Measurements from ENCODE around the gene CLEC17A.

GRCh38 chr19:14565298-14565679, 17.6 kb upstream of the CLEC17A start:
- no peak for TF ChIP-seq CTCF (IDR thresholded peaks at IDR 0.05; ENCODE audit: poor library complexity)
- no peak for TF ChIP-seq EZH2 (IDR thresholded peaks at IDR 0.05; ENCODE audit: borderline replicate concordance)

All from hepatocyte (in vitro differentiated cells).